ENCODE results near the gene FCGBP.

- no peak for TF ChIP-seq POLR2A (IDR thresholded peaks at IDR 0.05; ENCODE audit: low read depth, low read length)
- TF ChIP-seq MAFK (IDR thresholded peaks at IDR 0.05; ENCODE audit: low read depth, low read length), result no peak
- no peak for TF ChIP-seq USF2 (IDR thresholded peaks at IDR 0.05; ENCODE audit: low read depth, low read length)
- no peak for TF ChIP-seq CTCF (conservative IDR thresholded peaks at IDR 0.05; ENCODE audit: low read depth, low read length)
- TF ChIP-seq CEBPB (IDR thresholded peaks at IDR 0.05; ENCODE audit: low read depth, low read length), result no peak
- TF ChIP-seq RFX5 (IDR thresholded peaks at IDR 0.05; ENCODE audit: low read depth, low read length), result no peak
- no peak for TF ChIP-seq NFE2L2 (IDR thresholded peaks at IDR 0.05; ENCODE audit: low read depth, low read length)
- TF ChIP-seq SMC3 (IDR thresholded peaks at IDR 0.05; ENCODE audit: low read depth, low read length), result no peak
- no peak for TF ChIP-seq FOS (IDR thresholded peaks at IDR 0.05; ENCODE audit: low read depth, low read length)
- TF ChIP-seq RAD21 (IDR thresholded peaks at IDR 0.05; ENCODE audit: low read length), result no peak
- no peak for TF ChIP-seq RCOR1 (IDR thresholded peaks at IDR 0.05; ENCODE audit: insufficient replicate concordance, low read length)
- TF ChIP-seq CHD1 (IDR thresholded peaks at IDR 0.05; ENCODE audit: low read depth, low read length), result no peak
- no peak for TF ChIP-seq BHLHE40 (IDR thresholded peaks at IDR 0.05; ENCODE audit: low read depth, low read length)
Observed at GRCh38 chr19:39939556-39939955, 5.1 kb upstream of the FCGBP start.

All from IMR-90 (cell line).